Left lung (tissue), 10 donors: Measurements from ENCODE around the gene OR1I1. TPM values are rescaled to one million over a fixed set of nuclear protein-coding genes. Genes with fewer than 3 reads are reported as not detected.
A peak's percentile ranks its signal among the peaks of the same experiment; 100 is the strongest.

Source experiments
- ATAC-seq: fragments of 200-7000 bp; cut with Tn5 transposase; one replicate; pipeline ENCODE4 v1.9.1; 2020; ENCODE audit warnings: moderate library complexity
- DNase-seq, 4 donors: peaks; one replicate each; pipeline ENCODE4 v3.0.0-alpha.2; 2013 to 2020
- H3K27ac ChIP-seq, 2 donors: fragments of 200-600 bp; sonication (generic) in 1 of 2; one replicate each; pipeline versions ENCODE4 v1.5.0 to v1.8.0; 2020 to 2021
- H3K27me3 ChIP-seq, 2 donors: fragments of 200-600 bp; sonication (generic) in 1 of 2; one replicate each; pipeline versions ENCODE4 v1.5.0 to v1.8.0; 2020 to 2021
- H3K36me3 ChIP-seq, 2 donors: fragments of 200-600 bp; sonication (generic) in 1 of 2; one replicate each; pipeline versions ENCODE4 v1.5.0 to v1.8.0; 2020 to 2021
- H3K4me1 ChIP-seq, 2 donors: fragments of 200-600 bp; one replicate each; pipeline ENCODE4 v1.8.0; 2021
- H3K4me3 ChIP-seq, 2 donors: fragments of 200-600 bp; sonication (generic) in 1 of 2; one replicate each; pipeline versions ENCODE4 v1.5.0 to v1.8.0; 2020 to 2021; ENCODE audit warnings: mild to moderate bottlenecking in 1 of 2
- H3K9me3 ChIP-seq, 2 donors: fragments of 200-600 bp; sonication (generic) in 1 of 2; one replicate each; pipeline versions ENCODE4 v1.5.0 to v1.8.0; 2020 to 2021
- intact Hi-C, 2 donors: fragments of 100-400 bp; cut with DNase I; formaldehyde crosslinking; loops; one replicate each; pipeline versions ENCODE4 v1.11.2 to v1.14.2; 2022
- polyA plus RNA-seq, 6 donors: library from polyadenylated mRNA; unstranded; fragments of 120-200 nt; gene quantifications; one replicate each; pipeline ENCODE4 v1.2.1, GENCODE V29; 2013; ENCODE audit not compliant: insufficient read length in 6 of 6
- total RNA-seq, 2 donors: library from RNA; stranded (reverse); fragmentation: NEBNext Ultra II Directional; extraction: Animal tissue kit (Norgen Biotek cat#: 25700); gene quantifications; one replicate each; pipeline ENCODE4 v1.2.1, GENCODE V29; 2021
- TF ChIP-seq, protein P1 (sequence below), 2 donors: fragments of 200-600 bp; sonication (generic) in 1 of 2; IDR thresholded peaks; one replicate each; pipeline versions ENCODE4 v1.5.0 to v1.8.0; 2021; ENCODE audit warnings: antibody characterized with exemption in 2 of 2
- donor health status: DM: no; HTN: yes; CAD: no.
- donor health status: DM: no; HTN: no; CAD: no.

OR1I1 gene
- total and polyA plus RNA-seq, 8 donors = 0.07 to 0.14 (median 0.09) TPM; not detected in 2

DNA sequence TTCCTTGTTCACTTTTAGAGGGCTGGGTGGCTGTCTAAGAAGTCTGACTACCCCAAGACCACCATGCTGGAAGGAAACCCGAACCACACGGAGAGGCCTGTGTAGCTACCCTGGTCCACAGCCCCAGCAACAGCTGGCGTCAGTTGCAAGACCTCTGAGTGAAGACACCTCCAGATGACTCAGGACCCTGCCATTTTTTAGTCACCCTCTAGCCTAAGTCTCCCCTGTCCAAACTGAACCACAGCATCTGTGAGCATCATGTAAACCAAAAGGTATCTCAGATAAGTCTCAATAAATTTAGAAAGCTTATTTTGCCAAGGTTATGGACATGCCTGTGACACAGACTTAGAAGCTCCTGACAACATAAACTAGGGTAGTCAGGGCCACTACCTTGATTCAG, 23.0 kb downstream of the OR1I1 start:
- H3K27ac ChIP-seq = no peak overlapping the region
- peaks cover 0 to 17% of the 10 kb centered on the region in 2 donors for H3K4me1 ChIP-seq
- DNase-seq (no peak), ATAC-seq (no peak)
- H3K9me3 ChIP-seq = peaks cover 0 to 14% of the 10 kb centered on the region in 2 donors
- peaks cover 0 to 11% of the 10 kb centered on the region in 2 donors for H3K36me3 ChIP-seq
- intact Hi-C loops = no loop called here
- no peak overlapping the region for H3K4me3 ChIP-seq
- TF ChIP-seq, protein P1, sequence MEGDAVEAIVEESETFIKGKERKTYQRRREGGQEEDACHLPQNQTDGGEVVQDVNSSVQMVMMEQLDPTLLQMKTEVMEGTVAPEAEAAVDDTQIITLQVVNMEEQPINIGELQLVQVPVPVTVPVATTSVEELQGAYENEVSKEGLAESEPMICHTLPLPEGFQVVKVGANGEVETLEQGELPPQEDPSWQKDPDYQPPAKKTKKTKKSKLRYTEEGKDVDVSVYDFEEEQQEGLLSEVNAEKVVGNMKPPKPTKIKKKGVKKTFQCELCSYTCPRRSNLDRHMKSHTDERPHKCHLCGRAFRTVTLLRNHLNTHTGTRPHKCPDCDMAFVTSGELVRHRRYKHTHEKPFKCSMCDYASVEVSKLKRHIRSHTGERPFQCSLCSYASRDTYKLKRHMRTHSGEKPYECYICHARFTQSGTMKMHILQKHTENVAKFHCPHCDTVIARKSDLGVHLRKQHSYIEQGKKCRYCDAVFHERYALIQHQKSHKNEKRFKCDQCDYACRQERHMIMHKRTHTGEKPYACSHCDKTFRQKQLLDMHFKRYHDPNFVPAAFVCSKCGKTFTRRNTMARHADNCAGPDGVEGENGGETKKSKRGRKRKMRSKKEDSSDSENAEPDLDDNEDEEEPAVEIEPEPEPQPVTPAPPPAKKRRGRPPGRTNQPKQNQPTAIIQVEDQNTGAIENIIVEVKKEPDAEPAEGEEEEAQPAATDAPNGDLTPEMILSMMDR (IDR thresholded peaks at IDR 0.05) = no peak
- peaks cover 0 to 35% of the 10 kb centered on the region in 2 donors for H3K27me3 ChIP-seq

DNA sequence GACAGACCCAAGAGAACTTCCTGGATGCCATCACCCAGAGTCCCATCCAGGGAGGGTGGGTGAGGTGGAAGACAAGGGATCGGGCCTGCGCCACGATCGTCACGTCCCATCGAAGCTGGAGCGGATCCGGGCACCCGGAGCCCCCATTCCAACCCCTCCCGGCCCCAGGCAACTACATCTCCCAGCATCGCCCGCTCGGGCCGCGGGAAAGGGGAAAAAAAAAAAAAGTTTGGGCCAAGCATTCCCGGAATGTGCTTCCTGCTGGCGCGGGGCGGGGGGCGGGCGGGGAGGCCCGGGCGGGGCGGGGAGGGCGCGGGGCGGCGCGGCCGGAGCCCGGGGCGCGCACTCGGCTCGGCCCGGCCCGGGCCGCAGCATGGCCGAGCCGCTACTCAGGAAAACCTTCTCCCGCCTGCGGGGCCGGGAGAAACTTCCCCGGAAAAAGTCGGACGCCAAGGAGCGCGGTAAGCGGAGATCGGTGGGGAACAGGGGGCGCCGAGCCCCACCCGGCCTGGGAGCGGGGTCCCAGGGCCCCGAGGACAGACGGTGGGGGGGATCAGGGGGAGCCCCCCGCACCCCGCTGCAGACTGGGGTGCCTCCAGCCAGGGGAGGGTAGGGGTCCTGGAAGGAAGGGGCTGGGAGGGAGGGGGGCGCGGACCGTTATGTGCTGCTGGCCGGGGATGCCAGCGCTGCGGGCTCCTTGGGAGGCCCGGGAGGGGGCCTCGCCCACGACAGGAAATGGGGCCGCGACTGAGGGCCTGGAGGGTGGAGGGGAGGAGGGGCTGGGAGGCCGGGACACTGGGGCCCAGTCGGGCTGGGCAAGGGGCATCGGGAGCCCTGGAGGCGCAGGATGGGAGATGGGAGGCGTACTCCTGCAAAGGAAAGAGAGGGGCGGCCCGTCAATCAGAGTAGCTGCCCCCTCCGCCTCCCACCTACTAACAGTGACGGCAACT, 25.3 kb downstream of the OR1I1 start, which contains the start of gene SYDE1:
Gene SYDE1, plus strand, starts transcription at position 341 of the 950 bp plus-strand sequence. Its CDS starts 33 bp downstream, at position 374.
- H3K27ac ChIP-seq = peak within 1 kb of the TSS; percentile 73 to 82
- intact Hi-C loops = no loop called here
- H3K4me3 ChIP-seq = peak within 1 kb of the TSS; percentile 50 to 55
- ATAC-seq (peak; percentile 78), DNase-seq (peak in 3 of 4 donors; percentile 59 to 77 (median 77))
- H3K4me1 ChIP-seq = peaks cover 0 to 17% of the 10 kb centered on the region in 2 donors
- H3K36me3 ChIP-seq = peaks cover 0 to 34% of the 10 kb centered on the region in 2 donors
- TF ChIP-seq, protein P1 (IDR thresholded peaks at IDR 0.05) = no peak
- peaks cover 0 to 14% of the 10 kb centered on the region in 2 donors for H3K9me3 ChIP-seq
- H3K27me3 ChIP-seq = peaks cover 0 to 35% of the 10 kb centered on the region in 2 donors

DNA sequence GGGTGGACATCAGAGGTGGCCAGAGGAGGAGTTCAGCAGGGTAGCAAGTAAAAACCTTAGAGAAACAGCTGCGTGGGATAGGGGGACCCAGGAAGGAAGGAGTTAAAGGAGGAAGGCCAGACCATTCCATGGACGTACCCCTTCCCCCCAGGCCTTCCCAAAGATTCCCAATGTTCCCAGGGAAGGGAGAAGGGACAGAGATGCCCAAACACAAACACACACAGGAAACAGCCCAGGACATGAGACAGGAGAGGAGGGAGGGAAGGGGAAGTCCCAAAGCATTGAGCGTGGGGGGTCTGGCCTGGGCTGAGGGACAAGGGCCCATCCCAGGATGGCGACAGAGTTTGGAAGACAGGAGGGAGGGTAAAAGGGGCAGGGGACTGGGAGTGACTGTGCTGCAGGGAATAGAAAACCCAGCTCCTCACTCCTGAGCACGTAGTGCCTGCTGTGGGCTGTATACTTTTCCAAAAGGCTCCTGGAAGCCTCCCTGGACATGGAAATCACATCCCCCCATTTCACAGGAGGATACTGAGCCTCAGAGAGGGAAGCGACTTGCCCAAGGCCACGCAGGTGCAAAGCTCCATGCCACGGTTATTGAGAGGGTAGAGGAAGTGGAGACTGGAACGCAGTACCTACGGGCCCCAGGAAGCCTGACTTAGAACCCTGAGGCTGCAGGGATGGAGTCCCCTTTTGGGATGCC, 26.3 kb downstream of the OR1I1 start:
- TF ChIP-seq, protein P1 (IDR thresholded peaks at IDR 0.05) = no peak
- H3K9me3 ChIP-seq = peaks cover 0 to 14% of the 10 kb centered on the region in 2 donors
- H3K4me3 ChIP-seq = peak overlapping the region; percentile 50 to 55
- H3K36me3 ChIP-seq = peaks cover 0 to 43% of the 10 kb centered on the region in 2 donors
- DNase-seq = no peak
- peak overlapping the region; percentile 73 to 82 for H3K27ac ChIP-seq
- peak; percentile 10 for ATAC-seq
- peaks cover 0 to 35% of the 10 kb centered on the region in 2 donors for H3K27me3 ChIP-seq
- H3K4me1 ChIP-seq = peaks cover 0 to 17% of the 10 kb centered on the region in 2 donors
- intact Hi-C loops = no loop called here

DNA sequence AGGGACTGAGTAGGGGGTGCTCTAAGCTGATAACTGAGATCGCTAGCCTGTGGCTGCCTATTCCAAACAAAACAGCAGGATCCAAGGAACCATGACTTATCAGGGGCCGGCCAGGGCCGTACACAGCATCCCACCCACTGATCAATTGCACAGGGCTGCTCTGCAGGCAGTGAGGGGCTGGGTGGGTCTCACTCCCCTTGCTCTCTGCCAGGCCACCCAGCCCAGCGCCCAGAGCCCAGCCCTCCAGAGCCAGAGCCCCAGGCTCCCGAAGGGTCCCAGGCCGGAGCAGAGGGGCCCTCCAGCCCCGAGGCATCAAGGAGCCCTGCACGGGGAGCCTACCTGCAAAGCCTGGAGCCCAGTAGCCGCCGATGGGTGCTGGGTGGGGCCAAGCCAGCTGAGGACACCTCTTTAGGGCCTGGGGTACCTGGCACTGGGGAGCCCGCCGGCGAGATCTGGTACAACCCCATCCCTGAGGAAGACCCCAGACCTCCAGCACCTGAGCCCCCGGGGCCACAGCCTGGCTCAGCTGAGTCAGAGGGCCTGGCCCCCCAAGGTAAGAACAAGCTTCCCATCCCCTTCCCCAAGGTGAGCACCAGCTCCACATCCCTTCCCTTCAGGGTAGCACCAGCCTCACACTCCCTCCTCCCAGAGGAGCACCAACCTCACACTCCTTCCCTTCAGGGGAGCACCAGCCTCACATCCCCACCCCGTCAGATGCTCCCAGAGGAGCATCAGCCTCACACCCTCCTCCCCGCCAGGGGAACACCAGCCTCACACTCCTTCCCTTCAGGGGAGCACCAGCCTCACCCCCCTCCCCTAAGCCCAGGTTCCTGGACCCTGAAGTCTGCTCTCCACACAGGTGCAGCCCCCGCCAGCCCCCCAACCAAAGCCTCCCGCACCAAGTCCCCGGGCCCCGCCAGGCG, 27.1 kb downstream of the OR1I1 start:
- no peak for DNase-seq
- Histone ChIP-seq H3K9me3 (peaks cover 0 to 7% of the 10 kb centered on the region in 2 donors), H3K36me3 (peaks cover 0 to 51% of the 10 kb centered on the region in 2 donors), H3K4me3 (peak overlapping the region in 1 of 2 donors; percentile 50), H3K27ac (peak overlapping the region in 1 of 2 donors; percentile 82), H3K27me3 (peaks cover 0 to 35% of the 10 kb centered on the region in 2 donors), H3K4me1 (peaks cover 0 to 17% of the 10 kb centered on the region in 2 donors)
- TF ChIP-seq, protein P1 (IDR thresholded peaks at IDR 0.05) = no peak
- intact Hi-C loops = no loop called here
- no peak for ATAC-seq
